HEK293T (cell line): ENCODE data around the gene PLEKHA7.

Source experiments
- ARNT ChIP-seq: fragments of 450-650 bp; IDR thresholded peaks from 2 replicates; pipeline ENCODE4 v1.6.1; 2017; ENCODE audit warnings: mild to moderate bottlenecking
- CTBP1 ChIP-seq: fragments of 450-650 bp; IDR thresholded peaks from 2 replicates; pipeline ENCODE4 v1.6.1; 2016; ENCODE audit warnings: borderline replicate concordance
- ELF4 ChIP-seq: fragments of 450-650 bp; IDR thresholded peaks from 2 replicates; pipeline ENCODE4 v1.6.1; 2017; ENCODE audit warnings: antibody characterized with exemption
- FOXA1 ChIP-seq: fragments of 450-650 bp; IDR thresholded peaks from 2 replicates; pipeline ENCODE4 v1.6.1; 2016; ENCODE audit warnings: mild to moderate bottlenecking
- FOXK2 ChIP-seq: fragments of 450-650 bp; IDR thresholded peaks from 2 replicates; pipeline ENCODE4 v1.6.1; 2016; ENCODE audit warnings: mild to moderate bottlenecking
- FOXM1 ChIP-seq: fragments of 450-650 bp; IDR thresholded peaks from 2 replicates; pipeline ENCODE4 v1.6.1; 2017; ENCODE audit warnings: mild to moderate bottlenecking, borderline replicate concordance
- L3MBTL2 ChIP-seq: fragments of 450-650 bp; conservative IDR thresholded peaks from 2 replicates; pipeline ENCODE4 v1.6.1; 2016; ENCODE audit warnings: mild to moderate bottlenecking
- SP1 ChIP-seq: fragments of 450-650 bp; IDR thresholded peaks from 2 replicates; pipeline ENCODE4 v1.6.1; 2017
- SUZ12 ChIP-seq: fragments of 450-650 bp; IDR thresholded peaks from 2 replicates; pipeline ENCODE4 v1.6.1; 2016; ENCODE audit warnings: mild to moderate bottlenecking
- TF ChIP-seq, protein P1 (sequence below): fragments of 450-650 bp; IDR thresholded peaks from 2 replicates; pipeline ENCODE4 v1.6.1; 2016

DNA sequence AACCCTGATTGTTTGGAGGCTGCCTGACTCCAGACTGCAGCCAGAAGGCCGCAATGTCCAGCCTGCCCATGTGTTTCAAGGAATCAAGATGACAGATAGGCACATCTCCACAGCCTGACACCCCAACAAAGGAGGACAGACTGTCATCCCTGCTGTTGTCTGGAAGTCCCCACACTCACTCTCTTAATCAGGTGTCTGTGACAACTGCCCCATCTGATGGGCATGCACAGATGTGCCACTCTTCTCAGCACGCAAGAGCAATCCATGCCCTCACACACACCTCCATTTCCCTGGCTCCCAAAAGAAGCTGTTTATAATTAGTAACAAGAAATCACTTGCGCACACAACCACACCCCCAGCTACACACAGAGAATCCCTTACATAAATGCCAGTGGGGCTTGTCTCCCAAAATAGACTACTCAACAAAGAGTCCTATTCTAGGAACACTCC, 158.2 kb downstream of the PLEKHA7 start:
- TF ChIP-seq, protein P1, sequence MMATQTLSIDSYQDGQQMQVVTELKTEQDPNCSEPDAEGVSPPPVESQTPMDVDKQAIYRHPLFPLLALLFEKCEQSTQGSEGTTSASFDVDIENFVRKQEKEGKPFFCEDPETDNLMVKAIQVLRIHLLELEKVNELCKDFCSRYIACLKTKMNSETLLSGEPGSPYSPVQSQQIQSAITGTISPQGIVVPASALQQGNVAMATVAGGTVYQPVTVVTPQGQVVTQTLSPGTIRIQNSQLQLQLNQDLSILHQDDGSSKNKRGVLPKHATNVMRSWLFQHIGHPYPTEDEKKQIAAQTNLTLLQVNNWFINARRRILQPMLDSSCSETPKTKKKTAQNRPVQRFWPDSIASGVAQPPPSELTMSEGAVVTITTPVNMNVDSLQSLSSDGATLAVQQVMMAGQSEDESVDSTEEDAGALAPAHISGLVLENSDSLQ, result no peak
- TF ChIP-seq L3MBTL2 (no peak), SUZ12 (no peak), FOXA1 (no peak), SP1 (no peak), ELF4 (no peak), FOXK2 (no peak), ARNT (no peak), FOXM1 (no peak), CTBP1 (no peak)
